AG04449 (cell line): ENCODE data around the gene TBC1D8.

Experiments used
- CTCF ChIA-PET: fragments of 350-600 bp; formaldehyde crosslinking; extraction: SDS; loops from one replicate; lab custom pipeline; 2021; ENCODE audit warnings: antibody characterized with exemption; lab: Yijun Ruan, JAX
- POLR2A ChIA-PET: fragments of 400-600, 350-600 bp; formaldehyde crosslinking; extraction: SDS; loops from one replicate; lab custom pipeline; 2020; ENCODE audit warnings: antibody characterized with exemption, inconsistent platforms; lab: Yijun Ruan, JAX
- DNase-seq: peaks from one replicate; pipeline ENCODE4 v3.0.0-alpha.2; 2010; ENCODE audit warnings: low read depth, low spot score
- H3K4me3 ChIP-seq: 2 replicates; pipeline ENCODE4 v1.5.1; 2011; ENCODE audit warnings: low read depth, mild to moderate bottlenecking, control low read depth, low read length
- CTCF ChIP-seq: IDR thresholded peaks from one replicate; pipeline ENCODE4 v1.5.1; 2011; ENCODE audit warnings: mild to moderate bottlenecking, moderate library complexity, low read length, control low read depth, inconsistent platforms; ENCODE audit not compliant: insufficient read depth; ENCODE audit errors: missing control alignments

The TBC1D8 gene

GRCh38 chr2:101113441-101114267 is 37.5 kb downstream of the TBC1D8 start:
- no peak overlapping the region for H3K4me3 ChIP-seq
- CTCF ChIA-PET, result interaction anchor here (1.2 kb wide), 1 partner anchor 37 kb away, joined by 3 read pairs; the partner anchor contains the start of gene TBC1D8
- POLR2A ChIA-PET, result no interaction called here
- DNase-seq, result peak; percentile 44
- no peak for TF ChIP-seq CTCF

- ChIA-PET POLR2A (no interaction called here), CTCF (no interaction called here)
- no peak for TF ChIP-seq CTCF
- H3K4me3 ChIP-seq, result no peak overlapping the region
- DNase-seq, result no peak
Measured at GRCh38 chr2:101112772-101113157, 38.4 kb downstream of the TBC1D8 start.

- DNase-seq, result no peak
- ChIA-PET POLR2A (no interaction called here), CTCF (no interaction called here)
- H3K4me3 ChIP-seq, result no peak overlapping the region
- TF ChIP-seq CTCF, result no peak
Measured at GRCh38 chr2:101111917-101112771, 39.0 kb downstream of the TBC1D8 start.

GRCh38 chr2:101111262-101111838 is 39.8 kb downstream of the TBC1D8 start:
- ChIA-PET POLR2A (no interaction called here), CTCF (no interaction called here)

GRCh38 chr2:101109451-101110118 is 41.6 kb downstream of the TBC1D8 start:
- TF ChIP-seq CTCF, result no peak
- no peak overlapping the region for H3K4me3 ChIP-seq
- ChIA-PET POLR2A (no interaction called here), CTCF (interaction anchor here (0.7 kb wide), 1 partner anchor 95 kb away, joined by 3 read pairs; no protein-coding TSS in a partner anchor)
- DNase-seq, result no peak

More at GRCh38 chr2:101111262-101111838, 39.8 kb downstream of the TBC1D8 start:
- no peak overlapping the region for H3K4me3 ChIP-seq
- no peak for TF ChIP-seq CTCF
- no peak for DNase-seq
